ENCODE measurements around the gene EXD3.

The EXD3 gene

DNA sequence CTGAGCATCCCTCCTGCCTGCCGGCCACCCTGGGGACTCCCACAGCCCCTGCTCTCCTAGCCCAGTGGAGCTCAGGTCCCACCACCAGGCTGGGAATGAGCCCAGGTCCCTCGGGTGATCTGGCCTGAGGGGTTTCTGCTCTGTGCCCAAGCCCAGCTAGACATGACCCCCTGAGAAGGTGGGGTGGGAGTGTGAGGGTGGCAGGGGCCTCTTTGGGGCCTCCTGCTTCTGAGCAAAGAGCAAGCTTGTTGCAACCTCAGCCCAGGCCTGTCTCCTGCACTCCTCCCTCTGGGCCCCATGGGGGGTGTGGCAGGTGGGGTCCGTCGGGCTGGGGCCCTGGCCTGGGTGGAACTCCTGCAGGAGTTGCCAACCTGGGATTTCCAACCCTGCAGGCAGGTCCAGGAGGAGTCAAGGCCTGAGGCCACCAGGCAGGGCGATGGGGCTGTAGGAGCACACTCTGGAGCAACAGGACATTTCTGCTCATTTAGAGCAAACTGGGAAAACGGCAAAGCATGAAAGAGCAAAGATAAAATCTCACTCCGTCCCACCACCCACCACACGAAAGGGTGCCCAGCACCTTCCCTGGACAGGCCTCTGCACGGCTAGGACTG, 109.5 kb downstream of the EXD3 start:
- DNase-seq, result no peak

DNA sequence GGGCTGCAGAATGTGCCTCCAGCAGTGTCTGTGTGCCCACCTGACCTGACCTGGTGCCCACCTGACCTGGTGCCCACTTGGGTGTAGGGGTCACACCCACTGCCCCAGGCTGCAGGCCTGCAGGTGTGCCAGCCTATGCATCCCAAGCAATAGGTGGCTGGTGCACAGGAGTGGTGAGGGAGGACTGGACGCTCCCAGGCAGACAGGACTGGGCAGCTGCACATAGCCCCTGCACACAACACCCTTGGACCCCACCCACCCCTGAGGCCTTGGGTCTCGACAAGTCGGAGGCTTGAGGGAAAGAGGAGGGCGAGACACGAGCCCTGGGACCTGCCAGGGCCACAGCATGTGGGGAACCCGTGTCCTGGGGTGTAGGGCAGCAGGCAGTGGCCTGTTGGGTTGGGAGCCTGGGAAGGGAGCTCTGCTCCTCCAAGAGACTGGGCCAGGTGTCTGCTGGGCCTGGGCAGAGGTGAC, 110.1 kb downstream of the EXD3 start:
- no peak for DNase-seq

DNA sequence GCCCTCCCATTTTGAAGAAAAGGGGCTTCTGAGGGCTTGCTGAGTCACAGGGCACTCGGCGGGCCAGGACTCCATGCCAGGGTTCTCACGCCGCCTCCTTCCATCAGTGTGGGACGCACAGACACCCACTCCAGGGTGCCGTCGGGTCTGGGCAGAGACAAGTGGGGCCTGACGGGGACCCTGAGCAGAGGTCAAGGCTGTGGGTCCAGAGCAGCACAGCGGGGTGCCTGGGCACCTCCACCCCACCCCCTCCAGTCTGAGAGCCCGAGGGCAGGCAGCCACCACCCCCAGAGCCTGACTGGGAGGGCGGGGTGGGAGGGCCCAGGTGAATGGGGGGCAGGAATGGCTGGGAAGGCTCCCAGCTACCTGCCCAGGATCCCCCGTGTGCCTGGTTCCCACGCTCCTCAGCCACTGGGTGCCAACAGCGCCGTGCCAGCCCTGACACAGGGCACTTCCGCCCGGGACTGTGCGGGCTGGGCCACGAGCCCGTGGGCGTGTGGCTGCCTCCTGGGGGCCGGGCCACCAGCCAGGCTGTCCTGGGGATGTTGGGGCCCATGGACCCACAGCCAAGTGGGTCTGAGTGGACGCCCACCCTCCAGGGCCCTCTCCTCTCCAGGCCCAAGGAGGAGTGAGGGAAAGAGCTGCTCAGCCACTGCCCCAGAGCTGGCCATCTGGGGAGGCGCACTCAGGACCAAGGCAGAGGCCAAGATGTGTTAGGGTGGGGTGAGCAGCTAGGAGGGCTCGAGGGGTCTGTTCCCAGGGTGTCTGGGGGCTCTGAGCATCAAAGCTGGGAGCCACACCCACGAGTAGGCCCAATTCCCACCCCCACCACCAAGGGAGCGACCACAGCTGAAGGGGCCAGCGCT, 110.7 kb downstream of the EXD3 start:
- no peak for DNase-seq

DNA sequence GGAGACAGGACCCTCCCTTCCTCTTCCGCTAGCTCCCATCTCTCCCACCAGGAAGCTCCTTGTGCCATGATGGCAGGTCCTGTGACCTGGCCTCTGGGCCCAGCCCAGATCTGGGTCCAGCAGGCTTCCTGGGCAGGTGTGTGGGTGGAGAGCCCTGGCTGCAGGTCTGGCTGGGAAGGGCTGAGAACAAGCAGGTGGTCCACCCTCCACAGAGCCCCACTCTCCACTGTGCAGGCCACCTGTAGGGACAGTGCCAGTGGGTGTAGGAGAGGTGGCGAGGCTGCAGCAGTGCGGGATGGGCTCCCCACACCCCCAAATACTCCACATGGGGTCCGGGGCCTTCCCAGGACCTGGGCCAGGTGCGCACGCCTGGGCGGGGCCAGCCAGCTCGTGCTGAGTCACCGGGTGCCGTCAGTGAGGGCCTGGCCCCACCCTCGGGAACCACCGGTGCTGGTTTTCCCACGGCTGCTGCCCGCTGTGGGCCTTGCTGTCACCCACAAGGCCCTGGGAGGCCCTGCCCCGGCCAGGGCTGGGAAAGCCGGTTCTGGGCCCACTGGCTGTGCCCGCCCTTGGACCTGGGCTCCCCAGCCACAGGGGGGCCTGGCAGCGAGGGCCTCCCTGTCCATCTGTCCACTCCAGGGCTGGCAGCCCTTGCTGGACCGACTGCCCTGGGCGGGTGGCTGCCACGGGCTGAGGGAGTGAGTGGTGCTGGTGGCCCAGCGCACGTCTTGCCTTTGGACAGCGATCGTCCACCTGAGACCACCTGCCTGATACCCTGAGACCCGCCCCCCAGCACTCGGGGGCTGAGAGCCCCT, 111.6 kb downstream of the EXD3 start:
- no peak for DNase-seq

DNA sequence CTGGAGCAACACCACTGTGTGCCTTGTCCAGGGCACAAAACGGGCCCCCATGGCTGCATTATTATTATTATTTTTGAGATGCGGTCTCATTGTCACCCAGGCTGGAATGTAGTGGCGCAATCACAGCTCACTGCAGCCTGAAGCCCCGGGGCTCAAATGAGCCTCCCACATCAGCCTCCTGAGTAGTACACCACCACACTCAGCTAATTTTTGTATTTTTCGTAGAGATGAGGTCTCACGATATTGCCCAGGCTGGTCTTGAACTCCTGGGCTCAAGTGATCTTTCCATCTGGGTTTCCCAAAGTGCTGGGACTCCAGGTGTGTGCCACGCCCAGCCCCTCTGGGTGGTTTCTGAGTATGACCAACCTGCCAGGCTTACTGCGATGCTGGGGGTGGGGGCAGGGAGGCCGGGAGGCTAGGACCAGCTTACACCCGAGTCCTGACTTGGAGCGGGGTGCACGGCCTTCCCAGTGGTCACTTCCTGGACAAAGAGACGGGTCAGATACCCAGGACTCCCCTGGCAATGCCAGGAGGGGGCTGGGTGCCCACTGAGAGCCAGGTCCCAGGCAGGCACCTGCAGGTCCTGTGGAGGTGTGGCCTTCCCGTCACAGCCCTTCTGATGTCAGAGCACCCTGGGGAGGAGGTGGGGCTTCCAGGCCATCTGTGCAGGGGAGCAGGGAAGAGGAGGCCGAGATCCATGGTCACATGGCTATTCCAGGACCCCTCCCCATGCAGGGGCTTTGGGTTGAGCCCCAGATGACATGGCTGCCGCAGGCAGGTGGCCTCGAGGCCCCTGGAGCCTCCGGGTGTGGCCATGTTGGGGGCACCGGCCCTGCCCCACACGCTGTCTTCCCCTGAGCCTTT, 112.5 kb downstream of the EXD3 start:
- no peak for DNase-seq

DNA sequence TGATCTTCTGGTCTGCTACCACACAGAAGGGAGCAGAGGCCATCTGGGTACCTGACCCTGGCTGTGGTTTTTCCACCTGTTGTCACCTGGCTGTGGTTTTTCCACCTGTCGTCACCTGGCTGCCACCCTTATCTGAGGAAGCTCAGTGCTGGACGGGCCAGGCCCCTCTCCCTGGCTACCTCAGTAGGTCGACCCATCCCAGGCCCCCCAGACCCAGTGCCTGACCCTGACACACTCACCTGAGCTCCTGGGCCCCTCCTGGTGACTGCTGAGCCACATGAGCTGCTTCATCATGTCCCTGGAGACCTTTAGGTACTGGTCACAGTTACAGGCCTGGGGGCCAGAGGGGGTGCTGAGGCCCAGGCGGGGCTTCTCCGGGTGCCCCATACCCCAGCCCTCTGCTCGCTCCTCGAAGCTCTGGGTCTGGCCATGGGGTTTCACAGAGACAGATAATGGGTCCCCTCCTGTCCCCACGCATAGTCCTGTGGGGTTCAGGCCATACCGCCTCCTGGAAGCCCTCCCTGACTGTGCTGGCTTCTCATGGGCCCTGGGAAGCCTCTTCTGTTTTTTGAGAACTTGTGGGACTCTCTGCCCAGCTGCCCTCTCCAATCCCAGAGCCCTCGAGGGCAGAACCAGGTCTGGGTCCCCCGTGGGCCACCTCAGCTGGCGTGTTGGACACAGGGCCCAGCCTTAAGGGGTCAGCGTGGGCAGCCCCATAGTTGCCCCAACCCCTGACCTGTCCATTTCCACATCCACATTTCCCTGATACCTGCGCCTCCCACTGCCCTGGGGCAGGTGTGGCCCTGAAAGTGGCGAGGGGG, 113.4 kb downstream of the EXD3 start:
- no peak for DNase-seq

DNA sequence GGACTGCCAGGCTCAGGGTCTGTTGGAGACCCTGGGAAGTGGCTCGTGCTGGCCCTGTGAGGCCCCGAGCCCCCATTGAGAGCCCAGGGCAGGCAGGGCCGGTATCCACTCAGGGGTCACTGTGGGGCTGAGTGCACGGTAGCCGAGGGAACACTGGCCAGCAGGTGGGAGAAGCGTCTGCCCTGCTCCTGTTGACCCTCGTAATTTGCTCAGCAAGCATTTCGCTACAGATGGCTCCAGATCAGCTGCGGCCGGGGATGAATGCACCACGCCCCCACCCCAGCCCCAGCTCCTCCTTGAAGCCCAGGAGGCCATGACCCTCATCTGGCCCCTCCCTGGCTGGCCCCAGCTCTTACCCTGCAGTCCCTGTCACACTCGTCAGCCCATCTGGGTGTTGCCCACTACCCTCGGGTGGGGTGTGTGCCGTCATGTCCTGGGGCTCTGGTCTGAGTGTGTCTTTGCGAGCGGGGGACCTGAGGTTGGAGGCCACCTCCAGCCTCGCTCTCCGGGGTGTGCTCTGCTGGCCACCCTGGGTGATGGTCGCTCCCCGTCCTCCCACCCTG, 114.8 kb downstream of the EXD3 start:
- DNase-seq, result no peak

DNA sequence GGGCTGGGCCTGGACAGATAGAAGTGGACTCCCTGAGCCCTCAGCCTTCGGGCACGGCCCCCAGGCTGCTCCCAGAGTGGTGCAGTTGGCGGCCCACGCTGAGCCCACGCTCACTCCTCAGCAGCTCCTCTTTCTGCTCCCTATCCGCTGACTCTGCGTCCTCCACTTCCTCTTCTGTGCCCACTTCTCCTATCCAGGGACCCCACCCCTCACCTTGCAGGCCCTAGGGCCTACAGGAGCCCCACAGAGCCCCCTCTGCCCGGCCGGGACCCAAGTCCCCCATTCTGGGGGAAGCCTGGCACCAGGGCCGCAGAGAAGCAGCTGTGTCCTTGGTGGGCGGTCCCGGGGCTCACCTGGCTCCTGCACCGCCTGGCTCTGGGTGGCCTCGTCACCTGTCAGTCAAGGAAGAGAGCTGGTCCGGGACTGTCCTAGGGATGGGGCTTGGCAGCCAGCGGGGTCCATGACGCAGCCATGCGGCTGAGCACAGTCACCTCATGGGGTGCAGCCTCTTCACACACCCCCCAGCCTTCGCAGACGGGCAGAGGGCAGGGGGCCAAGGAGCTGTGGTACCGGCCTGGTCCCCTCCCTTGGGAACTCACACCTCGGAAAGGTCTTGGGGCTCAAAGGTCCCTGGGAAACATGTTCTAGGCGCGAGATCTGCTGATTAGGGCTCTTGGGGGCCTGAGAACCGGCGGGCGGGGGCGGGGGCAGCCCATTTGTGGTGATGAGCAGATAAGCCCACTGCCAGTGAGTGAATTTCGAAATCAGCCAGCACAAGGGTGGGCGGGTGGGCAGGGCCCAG, 115.5 kb downstream of the EXD3 start:
- DNase-seq, result no peak

DNA sequence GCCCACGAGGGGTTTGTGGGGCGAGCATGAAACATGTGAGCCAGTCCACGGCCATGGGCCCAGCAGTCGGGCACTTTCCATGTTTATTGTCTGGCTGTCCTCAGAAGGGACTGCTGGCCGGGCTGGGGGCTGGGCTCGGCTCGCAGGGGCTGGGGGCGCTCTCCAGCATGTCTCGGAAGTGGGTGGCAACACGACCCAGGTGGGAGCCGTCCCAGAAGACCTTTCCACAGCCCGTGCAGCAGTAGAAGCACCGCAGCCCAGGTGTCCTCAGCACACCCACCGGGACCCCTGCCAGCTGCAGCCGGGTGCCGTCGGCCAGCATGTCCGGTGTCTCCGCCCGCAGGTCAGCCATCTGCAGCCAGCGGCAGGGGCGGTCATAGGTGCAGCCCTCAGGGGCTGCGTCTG, 116.1 kb downstream of the EXD3 start:
- DNase-seq, result no peak

DNA sequence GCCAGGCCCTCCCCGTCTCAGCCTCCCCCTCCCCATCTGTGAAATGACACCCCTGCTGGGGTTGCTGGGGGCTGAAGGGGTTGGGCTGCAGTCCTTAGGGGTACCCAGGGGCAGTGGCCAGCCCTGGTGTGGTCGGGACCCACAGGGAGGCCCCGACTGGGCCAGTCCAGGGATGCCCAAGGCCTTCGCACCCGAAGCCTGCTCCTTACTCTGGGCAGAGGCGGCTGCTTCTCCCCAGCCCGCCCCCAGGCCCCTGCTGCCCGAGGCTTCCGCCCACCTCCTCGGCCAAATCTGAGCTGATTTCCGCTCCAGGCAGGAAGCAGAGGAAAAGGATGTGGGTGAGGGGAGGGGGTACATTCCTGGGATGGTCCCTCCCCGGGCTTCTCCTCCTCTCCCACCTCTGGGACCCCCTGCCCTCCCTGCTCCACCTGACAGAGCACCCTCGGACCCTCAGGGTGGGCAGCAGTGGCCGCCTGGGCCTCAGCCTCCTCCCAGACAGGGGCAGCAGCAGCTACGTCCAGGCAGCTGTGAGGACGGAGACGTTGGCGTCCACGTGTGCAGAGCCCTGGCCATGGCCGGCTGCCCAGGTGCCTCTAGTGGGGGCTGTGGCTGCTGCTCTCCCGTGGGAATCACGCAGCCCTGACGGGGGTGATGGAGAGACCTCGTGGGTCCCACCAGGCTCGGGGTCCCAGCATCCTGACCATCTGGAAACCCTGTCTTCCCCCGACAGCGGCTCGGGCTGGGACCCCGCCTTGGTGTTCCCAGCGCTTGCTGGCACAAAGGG, 116.7 kb downstream of the EXD3 start:
- no peak for DNase-seq

DNA sequence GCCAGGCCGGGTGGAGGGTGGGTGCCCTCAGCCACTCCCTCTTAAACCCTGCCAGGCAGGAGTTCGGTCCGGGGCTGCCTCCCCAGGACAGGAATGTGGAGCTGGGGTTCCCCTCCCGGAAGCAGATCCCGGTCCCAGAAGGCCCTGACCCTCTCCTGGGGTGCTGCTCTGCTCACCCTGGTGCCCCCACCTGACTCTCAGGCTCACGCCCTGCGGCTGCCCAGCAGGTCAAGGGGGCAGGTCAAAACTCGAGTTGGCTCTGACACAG, 117.2 kb downstream of the EXD3 start:
- DNase-seq, result no peak

DNA sequence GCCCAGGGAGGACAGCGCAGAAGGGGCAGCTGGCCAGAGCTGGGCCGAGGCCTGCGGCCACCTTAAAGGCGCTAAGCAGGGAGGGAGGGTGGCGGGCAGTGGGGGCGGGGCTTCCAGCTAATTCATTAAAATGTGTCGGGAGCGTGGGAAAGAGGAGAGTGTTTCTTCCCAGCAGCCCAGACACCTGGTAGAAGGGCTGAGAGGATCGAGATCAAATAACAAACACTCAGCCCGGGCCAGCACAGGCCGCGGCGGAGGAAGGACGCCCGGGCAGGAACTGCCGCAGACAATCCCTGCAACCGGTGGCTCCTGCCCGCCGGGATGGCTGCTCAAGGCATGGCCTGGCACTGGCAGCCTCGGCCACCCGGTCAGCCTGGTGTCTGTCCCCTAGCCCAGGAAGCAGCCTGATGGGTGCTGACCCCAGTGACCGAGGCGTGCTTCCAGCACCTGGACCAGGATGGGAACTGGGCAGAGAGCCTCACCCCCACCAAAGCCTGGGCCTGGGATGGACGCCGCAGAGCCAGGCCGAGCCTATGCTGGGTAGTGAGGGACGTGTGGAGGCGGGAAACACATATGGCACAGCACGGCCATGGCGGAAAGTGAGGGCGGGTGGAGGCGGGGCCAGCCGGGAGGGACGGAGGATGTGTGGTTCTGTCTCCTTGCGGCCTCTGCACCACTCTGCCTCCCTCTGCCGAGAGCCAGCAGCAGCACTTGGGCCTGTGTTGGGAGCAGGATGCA, 117.7 kb downstream of the EXD3 start:
- no peak for DNase-seq

DNA sequence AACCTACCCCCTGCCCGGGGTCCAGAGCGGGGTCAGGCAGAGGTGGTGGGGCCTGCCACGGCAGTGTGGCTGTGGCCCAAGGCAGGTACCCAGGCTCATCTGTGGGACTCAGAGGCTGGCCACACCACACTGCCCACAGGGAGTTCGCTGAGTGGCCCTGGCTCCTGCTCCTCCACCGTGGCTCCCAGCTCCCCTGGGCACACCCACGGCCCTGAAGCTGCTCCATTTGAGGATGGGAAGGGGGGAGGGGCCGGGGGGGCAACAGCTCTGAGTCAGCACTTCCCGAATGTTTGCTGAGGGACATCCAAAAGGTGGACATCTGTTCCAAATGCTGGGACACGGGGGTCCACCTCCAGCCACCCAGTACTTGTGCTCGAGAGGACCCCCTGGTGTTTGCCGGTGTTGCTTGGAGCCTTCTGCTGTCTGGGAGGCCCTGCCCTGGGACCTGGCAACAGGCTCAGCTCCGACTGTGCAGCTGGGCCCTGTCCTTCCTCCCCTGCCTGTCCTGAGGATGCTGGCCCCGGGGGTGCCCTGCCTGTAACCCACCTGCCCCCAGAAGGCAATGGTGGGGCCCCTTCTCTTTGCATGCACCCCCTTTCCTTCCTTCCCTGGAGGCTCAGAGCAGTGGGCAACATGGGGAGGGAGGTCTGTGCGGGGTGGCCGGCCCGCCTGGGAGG, 118.4 kb downstream of the EXD3 start:
- no peak for DNase-seq

DNA sequence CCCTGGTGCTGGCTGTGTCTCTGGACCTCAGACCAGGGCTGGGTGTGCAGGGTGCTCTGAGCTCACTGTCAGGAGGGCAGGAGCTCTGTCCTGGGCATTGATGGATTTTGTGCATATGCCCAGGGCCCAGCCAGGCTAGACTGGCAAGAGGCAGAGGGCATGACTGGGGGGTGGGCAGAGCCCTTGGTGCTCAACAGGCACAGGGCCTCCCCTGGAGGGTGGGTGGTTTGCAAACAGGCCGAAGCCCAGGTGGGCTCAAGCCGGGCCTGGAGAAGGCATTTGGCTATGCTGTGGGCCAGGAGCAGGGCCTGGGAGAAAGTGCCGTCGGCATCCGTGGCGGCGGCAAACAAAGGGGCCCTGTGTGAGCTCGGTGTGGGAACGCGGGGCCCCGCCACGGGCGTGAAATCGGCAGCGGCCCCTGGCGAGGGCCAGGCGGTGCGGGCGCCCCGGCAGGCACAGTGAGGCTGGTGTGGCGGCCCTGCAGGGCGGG, 119.0 kb downstream of the EXD3 start:
- no peak for DNase-seq

DNA sequence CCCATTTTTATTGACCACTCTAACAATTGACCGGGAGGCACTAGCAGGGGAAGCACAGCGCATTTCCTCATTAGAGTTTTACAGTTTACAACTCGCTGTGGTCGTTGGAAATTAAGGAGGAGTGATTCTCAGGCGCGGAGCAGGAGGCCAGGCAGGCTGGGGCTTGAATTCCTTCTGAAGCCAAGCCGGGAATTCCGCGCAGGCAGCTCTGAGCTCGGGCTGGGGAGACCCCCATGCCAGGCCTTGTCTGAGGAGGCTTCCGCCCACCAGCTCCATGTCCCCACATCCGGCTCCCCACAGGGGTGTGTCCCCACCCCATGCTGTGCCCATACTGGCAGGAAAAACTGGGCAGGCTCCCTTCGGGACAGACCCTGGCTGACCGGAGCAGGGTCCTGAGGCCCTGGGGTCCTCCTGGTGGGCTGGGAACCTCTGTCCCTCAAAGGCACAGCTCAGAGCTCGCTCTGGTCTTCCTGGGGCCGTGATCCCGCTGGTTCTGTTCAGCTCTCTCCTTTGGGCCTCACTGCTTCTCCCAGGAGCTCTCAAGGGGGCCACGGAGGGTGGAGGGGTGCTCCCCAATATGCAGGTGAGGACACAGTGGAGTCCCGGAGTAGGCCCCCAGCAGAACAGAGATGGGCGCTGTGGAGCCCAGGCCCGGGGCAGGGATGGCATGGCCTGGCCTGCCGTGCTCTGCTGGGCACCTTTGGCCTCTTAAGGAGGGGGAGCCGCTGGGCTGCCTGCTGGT, 119.6 kb downstream of the EXD3 start:
- no peak for DNase-seq

DNA sequence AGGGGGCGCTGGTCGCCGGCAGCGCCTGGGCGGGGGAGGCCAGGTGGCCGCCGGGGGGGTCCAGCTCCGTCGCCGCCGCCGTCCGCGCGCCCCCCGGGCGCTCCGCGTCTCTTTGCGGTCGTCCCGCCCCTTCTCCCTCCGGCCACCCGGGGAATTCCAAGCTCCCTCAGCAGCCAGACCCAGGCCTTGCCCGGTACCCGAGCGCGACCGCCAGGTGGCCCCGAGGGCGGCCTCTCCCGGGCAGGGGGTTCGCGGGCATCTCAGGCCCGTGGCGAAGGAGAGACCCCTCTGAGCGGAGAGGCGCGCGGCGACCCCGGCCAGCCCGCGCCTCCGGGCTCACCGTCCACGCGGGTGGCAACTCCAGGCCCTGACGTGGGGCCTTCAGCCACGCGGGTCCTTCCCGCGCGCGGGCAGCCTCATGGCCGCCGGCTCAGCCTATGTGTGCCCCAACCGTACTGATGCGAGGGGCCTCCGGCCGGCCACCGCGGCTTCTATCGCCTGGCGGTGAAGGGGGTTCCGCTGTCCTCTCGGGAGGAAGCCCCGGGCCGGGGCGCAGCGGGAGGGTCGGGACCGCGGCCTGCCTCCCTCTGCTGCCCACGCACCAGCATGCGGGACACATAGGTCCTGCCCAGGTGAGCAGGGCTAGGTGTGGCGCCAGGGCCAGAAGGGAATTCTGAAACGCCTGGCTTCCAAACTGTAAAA, 120.4 kb downstream of the EXD3 start:
- peak; percentile 45 for DNase-seq

DNA sequence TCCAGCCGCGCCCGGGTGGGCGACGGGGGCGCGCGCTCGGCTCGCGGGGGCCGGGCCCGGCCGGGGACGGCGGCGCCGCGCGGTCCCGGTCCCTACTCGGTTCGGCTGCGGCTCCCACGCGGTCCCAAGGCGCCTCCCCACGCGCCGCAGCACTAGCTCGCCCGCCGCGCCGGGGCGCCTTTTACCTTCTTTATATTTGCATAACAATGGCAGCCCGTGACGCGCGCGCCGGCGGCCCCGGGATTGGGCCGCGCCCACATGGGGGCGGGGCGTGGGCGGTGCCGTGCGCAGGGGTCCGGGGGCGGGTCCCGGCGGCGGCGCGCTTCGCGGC, 120.9 kb downstream of the EXD3 start, which contains the start of gene NRARP:
TSS of gene NRARP (minus strand) at position 154 of the 331 bp plus-strand sequence. CDS start 343 bp downstream, outside the sequence.
- DNase-seq, result no peak
